PC-9 (cell line): ENCODE results near the gene LARGE1. TPM values are rescaled to one million over a fixed set of nuclear protein-coding genes. Genes with fewer than 3 reads are reported as not detected.

Experiments
- BruUV-seq: library from RNA; stranded (reverse); fragments of 400-500 nt; replicated peaks from 2 replicates; lab custom pipeline; 2021; lab: Mats Ljungman, UMichigan
- CTCF ChIA-PET: fragments of 300-600 bp; sonication (Branson Sonifier 250); formaldehyde crosslinking; loops from one replicate; lab custom pipeline; 2022; ENCODE audit warnings: antibody characterized with exemption; lab: Charles Lee
- POLR2A ChIA-PET: fragments of 300-600 bp; sonication (Branson Sonifier 250); formaldehyde crosslinking; loops from one replicate; lab custom pipeline; 2022; ENCODE audit warnings: antibody characterized with exemption; ENCODE audit not compliant: unreplicated experiment; lab: Charles Lee
- DNase-seq, 2 experiments: peaks; one replicate each; pipeline versions ENCODE4 v3.0.0 to v3.0.0-alpha.2; 2015 to 2022; ENCODE audit warnings: mixed read lengths in 1 of 2
- H2AFZ ChIP-seq: fragments of 200-600 bp; sonication (generic); 2 replicates; pipeline ENCODE4 v1.8.1; 2017; ENCODE audit warnings: antibody characterized with exemption
- H3F3A ChIP-seq: fragments of 200-600 bp; sonication (generic); 2 replicates; pipeline ENCODE4 v1.8.1; 2017; ENCODE audit warnings: antibody characterized with exemption, mild to moderate bottlenecking, low read depth; ENCODE audit not compliant: insufficient read depth
- H3K27ac ChIP-seq: fragments of 200-600 bp; sonication (generic); 2 replicates; pipeline ENCODE4 v1.6.1; 2016; ENCODE audit warnings: mixed run types
- H3K27me3 ChIP-seq: fragments of 200-600 bp; sonication (generic); 2 replicates; pipeline ENCODE4 v1.6.1; 2016; ENCODE audit warnings: low read depth, mixed run types; ENCODE audit not compliant: insufficient read depth
- H3K36me3 ChIP-seq: fragments of 200-600 bp; sonication (generic); 2 replicates; pipeline ENCODE4 v1.6.1; 2016; ENCODE audit warnings: low read depth, mixed run types
- H3K4me1 ChIP-seq: fragments of 200-600 bp; sonication (generic); replicated peaks from 2 replicates; pipeline ENCODE4 v1.6.1; 2016; ENCODE audit warnings: mixed run types; ENCODE audit not compliant: insufficient read depth
- H3K4me2 ChIP-seq: fragments of 200-600 bp; sonication (generic); 2 replicates; pipeline ENCODE4 v1.6.1; 2017; ENCODE audit warnings: mixed run types
- H3K4me3 ChIP-seq: fragments of 200-600 bp; sonication (generic); 2 replicates; pipeline ENCODE4 v1.6.1; 2016; ENCODE audit warnings: mixed run types
- H3K79me2 ChIP-seq: fragments of 200-600 bp; sonication (generic); 2 replicates; pipeline ENCODE4 v1.6.1; 2017; ENCODE audit warnings: low read depth, mixed run types
- H3K9me2 ChIP-seq: fragments of 200-600 bp; sonication (generic); 2 replicates; pipeline ENCODE4 v1.8.1; 2017; ENCODE audit warnings: mild to moderate bottlenecking; ENCODE audit not compliant: insufficient read depth
- H3K9me3 ChIP-seq: fragments of 200-600 bp; sonication (generic); 2 replicates; pipeline ENCODE4 v1.8.1; 2016; ENCODE audit warnings: low read depth; ENCODE audit not compliant: insufficient read depth
- H4K20me1 ChIP-seq: fragments of 200-600 bp; sonication (generic); 2 replicates; pipeline ENCODE4 v1.8.1; 2017; ENCODE audit not compliant: insufficient read depth
- CTCF ChIP-seq: fragments of 200-600 bp; sonication (generic); conservative IDR thresholded peaks from 2 replicates; pipeline ENCODE4 v1.6.1; 2017; ENCODE audit warnings: mixed run types, antibody characterized with exemption, mild to moderate bottlenecking, moderate library complexity
- EZH2 ChIP-seq: fragments of 200-600 bp; sonication (generic); IDR thresholded peaks from 2 replicates; pipeline ENCODE4 v1.8.0; 2017; ENCODE audit warnings: antibody characterized with exemption, low read depth
- intact Hi-C: fragments of 100-400 bp; cut with micrococcal nuclease; formaldehyde crosslinking; loops from one replicate; pipeline ENCODE4 v1.10.0; 2022; ENCODE audit not compliant: unreplicated experiment
- total RNA-seq: library from RNA; stranded (reverse); gene quantifications from 2 replicates; pipeline ENCODE4 v1.2.3, GENCODE V29; 2021

LARGE1 gene
- total RNA-seq, 1 experiment from 2014 or later, result 12.5 TPM

- H3K27me3 ChIP-seq, result no peaks in the 10 kb centered on the region
- no peak overlapping the region for H3K4me3 ChIP-seq
- H3K9me3 ChIP-seq, result no peaks in the 10 kb centered on the region
- no peak for TF ChIP-seq EZH2
- no peak for TF ChIP-seq CTCF
- no peak overlapping the region for H2AFZ ChIP-seq
- no peaks in the 10 kb centered on the region; the same call in 1 of the 2 replicates for H4K20me1 ChIP-seq
- H3K9me2 ChIP-seq, result no peaks in the 10 kb centered on the region
- intact Hi-C loops, result no loop called here
- no peak overlapping the region for H3K27ac ChIP-seq
- no peaks in the 10 kb centered on the region for H3K4me1 ChIP-seq
- BruUV-seq, result no TSS peak
- no peaks in the 10 kb centered on the region for H3F3A ChIP-seq
- ChIA-PET POLR2A (no interaction called here), CTCF (no interaction called here)
- DNase-seq, result no peak
- H3K79me2 ChIP-seq, result no peaks in the 10 kb centered on the region
- H3K36me3 ChIP-seq, result no peaks in the 10 kb centered on the region
- no peak overlapping the region for H3K4me2 ChIP-seq
These were observed 179.3 kb downstream of the LARGE1 start for GRCh38 chr22:33741025-33741424.

- H3K27me3 ChIP-seq, result no peaks in the 10 kb centered on the region
- no TSS peak for BruUV-seq
- no peak overlapping the region for H2AFZ ChIP-seq
- no peak overlapping the region for H3K27ac ChIP-seq
- H3K9me3 ChIP-seq, result no peaks in the 10 kb centered on the region
- no peaks in the 10 kb centered on the region for H3K79me2 ChIP-seq
- no peak for DNase-seq
- H3K4me3 ChIP-seq, result no peak overlapping the region
- H3K36me3 ChIP-seq, result no peaks in the 10 kb centered on the region
- TF ChIP-seq EZH2 (no peak), CTCF (no peak)
- ChIA-PET CTCF (no interaction called here), POLR2A (no interaction called here)
- H3K4me2 ChIP-seq, result no peak overlapping the region
- no peaks in the 10 kb centered on the region for H3F3A ChIP-seq
- intact Hi-C loops, result no loop called here
- no peaks in the 10 kb centered on the region; the same call in 1 of the 2 replicates for H4K20me1 ChIP-seq
- no peaks in the 10 kb centered on the region for H3K9me2 ChIP-seq
- no peaks in the 10 kb centered on the region for H3K4me1 ChIP-seq
These were observed 180.8 kb downstream of the LARGE1 start for GRCh38 chr22:33739516-33739915.

- DNase-seq, result no peak
- H3K27me3 ChIP-seq, result no peaks in the 10 kb centered on the region
- TF ChIP-seq CTCF, result no peak
- no peak for TF ChIP-seq EZH2
- no peak overlapping the region for H2AFZ ChIP-seq
- H3K4me2 ChIP-seq, result no peak overlapping the region
- H3F3A ChIP-seq, result no peaks in the 10 kb centered on the region
- ChIA-PET CTCF (no interaction called here), POLR2A (no interaction called here)
- BruUV-seq, result no TSS peak
- no peaks in the 10 kb centered on the region for H3K9me3 ChIP-seq
- intact Hi-C loops, result no loop called here
- H3K4me3 ChIP-seq, result no peak overlapping the region
- no peaks in the 10 kb centered on the region; the same call in 1 of the 2 replicates for H4K20me1 ChIP-seq
- no peak overlapping the region for H3K27ac ChIP-seq
- H3K36me3 ChIP-seq, result no peaks in the 10 kb centered on the region
- no peaks in the 10 kb centered on the region for H3K79me2 ChIP-seq
- no peaks in the 10 kb centered on the region for H3K4me1 ChIP-seq
- no peaks in the 10 kb centered on the region for H3K9me2 ChIP-seq
These were observed 182.6 kb downstream of the LARGE1 start for GRCh38 chr22:33737662-33738061.
